ENCODE measurements around the gene PRR12.

DNA sequence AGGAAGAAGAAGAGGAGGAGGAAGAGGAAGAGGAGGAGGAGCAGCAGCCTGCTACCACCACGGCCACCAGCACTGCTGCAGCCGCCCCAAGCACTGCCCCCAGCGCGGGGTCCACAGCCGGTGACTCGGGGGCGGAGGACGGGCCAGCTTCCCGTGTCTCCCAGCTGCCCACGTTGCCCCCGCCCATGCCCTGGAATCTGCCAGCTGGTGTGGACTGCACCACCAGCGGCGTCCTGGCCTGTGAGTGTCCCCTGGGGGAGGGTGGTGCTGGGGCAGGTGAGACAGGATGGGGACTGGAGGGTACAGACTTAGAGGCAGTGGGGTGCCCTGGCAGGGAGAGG, 62.5 kb downstream of the PRR12 start:
- TF ChIP-seq, protein P1, sequence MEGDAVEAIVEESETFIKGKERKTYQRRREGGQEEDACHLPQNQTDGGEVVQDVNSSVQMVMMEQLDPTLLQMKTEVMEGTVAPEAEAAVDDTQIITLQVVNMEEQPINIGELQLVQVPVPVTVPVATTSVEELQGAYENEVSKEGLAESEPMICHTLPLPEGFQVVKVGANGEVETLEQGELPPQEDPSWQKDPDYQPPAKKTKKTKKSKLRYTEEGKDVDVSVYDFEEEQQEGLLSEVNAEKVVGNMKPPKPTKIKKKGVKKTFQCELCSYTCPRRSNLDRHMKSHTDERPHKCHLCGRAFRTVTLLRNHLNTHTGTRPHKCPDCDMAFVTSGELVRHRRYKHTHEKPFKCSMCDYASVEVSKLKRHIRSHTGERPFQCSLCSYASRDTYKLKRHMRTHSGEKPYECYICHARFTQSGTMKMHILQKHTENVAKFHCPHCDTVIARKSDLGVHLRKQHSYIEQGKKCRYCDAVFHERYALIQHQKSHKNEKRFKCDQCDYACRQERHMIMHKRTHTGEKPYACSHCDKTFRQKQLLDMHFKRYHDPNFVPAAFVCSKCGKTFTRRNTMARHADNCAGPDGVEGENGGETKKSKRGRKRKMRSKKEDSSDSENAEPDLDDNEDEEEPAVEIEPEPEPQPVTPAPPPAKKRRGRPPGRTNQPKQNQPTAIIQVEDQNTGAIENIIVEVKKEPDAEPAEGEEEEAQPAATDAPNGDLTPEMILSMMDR (IDR thresholded peaks at IDR 0.05; ENCODE audit: low read depth, low read length, poor library complexity, severe bottlenecking): no peak
- TF ChIP-seq EZH2phosphoT487 (IDR thresholded peaks at IDR 0.05; ENCODE audit: borderline replicate concordance, low read length): no peak
